OCI-LY3 (cell line): ENCODE measurements around the gene LHFPL3.

Source experiments
- EZH2phosphoT487 ChIP-seq: fragments of 200-600 bp; shearing (Covaris generic); IDR thresholded peaks from 2 replicates; pipeline ENCODE4 v1.6.1; 2018; ENCODE audit warnings: antibody characterized with exemption, mixed run types, low read depth
- TF ChIP-seq, protein P1 (sequence below): fragments of 200-600, 300-600 bp; sonication (generic); IDR thresholded peaks from 2 replicates; pipeline ENCODE4 v1.5.1; 2014; ENCODE audit warnings: antibody characterized with exemption, low read length, low read depth

DNA sequence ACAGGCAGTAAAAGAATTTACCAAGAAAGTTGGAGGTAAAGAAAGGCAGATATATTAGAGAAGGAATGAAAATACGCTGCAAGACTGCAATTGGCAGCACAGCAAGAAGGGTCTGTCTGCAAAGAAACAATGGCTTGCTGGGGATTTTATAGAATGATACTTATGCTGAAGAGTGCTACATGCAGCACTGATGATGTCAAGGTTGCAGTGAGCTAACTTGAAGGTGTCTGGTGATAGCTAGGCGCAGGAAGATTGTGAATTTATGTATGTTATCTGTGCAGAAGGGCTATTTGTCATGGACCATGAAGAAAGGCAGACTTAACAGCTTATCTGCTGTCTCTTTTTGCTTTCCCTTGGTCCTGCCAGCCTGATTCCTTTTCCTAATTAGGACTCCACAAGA lies 366.3 kb downstream of the LHFPL3 start:
- TF ChIP-seq, protein P1, sequence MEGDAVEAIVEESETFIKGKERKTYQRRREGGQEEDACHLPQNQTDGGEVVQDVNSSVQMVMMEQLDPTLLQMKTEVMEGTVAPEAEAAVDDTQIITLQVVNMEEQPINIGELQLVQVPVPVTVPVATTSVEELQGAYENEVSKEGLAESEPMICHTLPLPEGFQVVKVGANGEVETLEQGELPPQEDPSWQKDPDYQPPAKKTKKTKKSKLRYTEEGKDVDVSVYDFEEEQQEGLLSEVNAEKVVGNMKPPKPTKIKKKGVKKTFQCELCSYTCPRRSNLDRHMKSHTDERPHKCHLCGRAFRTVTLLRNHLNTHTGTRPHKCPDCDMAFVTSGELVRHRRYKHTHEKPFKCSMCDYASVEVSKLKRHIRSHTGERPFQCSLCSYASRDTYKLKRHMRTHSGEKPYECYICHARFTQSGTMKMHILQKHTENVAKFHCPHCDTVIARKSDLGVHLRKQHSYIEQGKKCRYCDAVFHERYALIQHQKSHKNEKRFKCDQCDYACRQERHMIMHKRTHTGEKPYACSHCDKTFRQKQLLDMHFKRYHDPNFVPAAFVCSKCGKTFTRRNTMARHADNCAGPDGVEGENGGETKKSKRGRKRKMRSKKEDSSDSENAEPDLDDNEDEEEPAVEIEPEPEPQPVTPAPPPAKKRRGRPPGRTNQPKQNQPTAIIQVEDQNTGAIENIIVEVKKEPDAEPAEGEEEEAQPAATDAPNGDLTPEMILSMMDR: no peak
- no peak for TF ChIP-seq EZH2phosphoT487
